ENCODE measurements around the gene UBR4.

UBR4 gene

DNA sequence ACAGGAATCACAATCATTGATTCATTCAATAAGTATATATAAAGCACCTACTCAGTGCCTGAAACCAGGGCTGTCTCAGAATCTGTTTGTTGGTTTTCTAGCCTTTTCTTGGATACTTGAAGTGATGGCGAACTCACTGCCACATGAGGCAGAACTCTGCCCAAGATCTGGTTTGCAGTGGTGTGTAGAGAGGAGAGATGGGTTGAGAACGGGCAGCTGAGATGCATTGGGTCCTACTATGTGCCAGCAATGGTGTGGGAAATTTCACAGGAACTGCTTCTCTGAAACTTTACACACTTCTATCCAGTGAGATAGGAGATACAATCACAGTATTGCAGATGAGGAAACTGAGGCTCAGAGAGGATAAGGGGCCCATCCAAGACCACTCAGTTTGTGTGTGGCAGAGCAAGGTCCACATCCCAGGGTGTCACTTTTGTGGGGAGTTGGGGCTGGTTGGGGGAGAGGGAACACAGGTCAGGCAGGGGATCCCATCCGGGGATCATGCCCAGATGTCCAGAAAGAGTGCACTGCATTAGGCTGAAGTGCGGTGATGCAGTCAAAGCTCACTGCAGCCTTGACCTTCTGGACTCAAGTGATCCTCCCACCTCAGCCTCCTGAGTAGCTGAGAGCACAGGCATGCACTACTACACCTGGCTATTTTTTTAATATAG is 169.9 kb downstream of the UBR4 start:
- H3K4me1 ChIP-seq = no peaks in the 10 kb centered on the region
- H3K79me2 ChIP-seq = no peaks in the 10 kb centered on the region
- TF ChIP-seq, protein P1, sequence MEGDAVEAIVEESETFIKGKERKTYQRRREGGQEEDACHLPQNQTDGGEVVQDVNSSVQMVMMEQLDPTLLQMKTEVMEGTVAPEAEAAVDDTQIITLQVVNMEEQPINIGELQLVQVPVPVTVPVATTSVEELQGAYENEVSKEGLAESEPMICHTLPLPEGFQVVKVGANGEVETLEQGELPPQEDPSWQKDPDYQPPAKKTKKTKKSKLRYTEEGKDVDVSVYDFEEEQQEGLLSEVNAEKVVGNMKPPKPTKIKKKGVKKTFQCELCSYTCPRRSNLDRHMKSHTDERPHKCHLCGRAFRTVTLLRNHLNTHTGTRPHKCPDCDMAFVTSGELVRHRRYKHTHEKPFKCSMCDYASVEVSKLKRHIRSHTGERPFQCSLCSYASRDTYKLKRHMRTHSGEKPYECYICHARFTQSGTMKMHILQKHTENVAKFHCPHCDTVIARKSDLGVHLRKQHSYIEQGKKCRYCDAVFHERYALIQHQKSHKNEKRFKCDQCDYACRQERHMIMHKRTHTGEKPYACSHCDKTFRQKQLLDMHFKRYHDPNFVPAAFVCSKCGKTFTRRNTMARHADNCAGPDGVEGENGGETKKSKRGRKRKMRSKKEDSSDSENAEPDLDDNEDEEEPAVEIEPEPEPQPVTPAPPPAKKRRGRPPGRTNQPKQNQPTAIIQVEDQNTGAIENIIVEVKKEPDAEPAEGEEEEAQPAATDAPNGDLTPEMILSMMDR (IDR thresholded peaks at IDR 0.05) = no peak
- H3K36me3 ChIP-seq (ENCODE audit: control insufficient read depth, insufficient read depth, low read length) = no peaks in the 10 kb centered on the region
- no peak overlapping the region for H3K4me3 ChIP-seq (ENCODE audit: low read depth, low read length)
- H2AFZ ChIP-seq = no peak overlapping the region
- no peaks in the 10 kb centered on the region for H3K27me3 ChIP-seq (ENCODE audit: control insufficient read depth, insufficient read depth, low read length)
- H3K27ac ChIP-seq = no peak overlapping the region
- H3K9me3 ChIP-seq (ENCODE audit: control insufficient read depth, low read length) = no peaks in the 10 kb centered on the region
- no peak overlapping the region for H3K4me2 ChIP-seq (ENCODE audit: low read length)
- no peak overlapping the region for H3K9ac ChIP-seq

GRCh38 chr1:19038732-19039131 is 171.3 kb downstream of the UBR4 start:
- Histone ChIP-seq H3K27ac (no peak overlapping the region), H3K4me1 (no peaks in the 10 kb centered on the region)
- TF ChIP-seq, protein P1 (IDR thresholded peaks at IDR 0.05) = no peak

DNA sequence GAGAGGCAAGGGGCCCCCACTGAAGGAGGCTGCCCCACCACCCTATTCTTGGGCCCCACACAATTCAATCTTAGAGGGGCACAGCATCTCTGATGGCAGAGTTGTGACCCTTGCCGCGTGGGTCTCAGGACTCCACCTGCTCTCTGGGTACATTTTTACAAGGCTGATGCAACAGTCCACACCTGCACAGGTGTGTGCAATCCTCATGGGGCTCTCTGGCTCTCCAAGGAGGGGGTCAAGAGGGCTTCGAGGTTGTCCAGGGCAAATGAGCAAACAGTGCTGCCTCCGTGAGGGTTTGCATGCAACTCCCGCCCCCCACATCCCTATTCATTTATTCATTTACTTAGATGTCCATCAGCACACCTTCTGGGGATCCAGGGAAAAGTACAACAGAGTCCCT is 172.0 kb downstream of the UBR4 start:
- no peak overlapping the region for H3K27ac ChIP-seq
- H3K36me3 ChIP-seq (ENCODE audit: control insufficient read depth, insufficient read depth, low read length) = no peaks in the 10 kb centered on the region
- no peaks in the 10 kb centered on the region for H3K9me3 ChIP-seq (ENCODE audit: control insufficient read depth, low read length)
- no peaks in the 10 kb centered on the region for H3K79me2 ChIP-seq
- no peaks in the 10 kb centered on the region for H3K27me3 ChIP-seq (ENCODE audit: control insufficient read depth, insufficient read depth, low read length)
- TF ChIP-seq, protein P1 (IDR thresholded peaks at IDR 0.05) = no peak
- H3K9ac ChIP-seq = no peak overlapping the region
- H3K4me1 ChIP-seq = no peaks in the 10 kb centered on the region
- no peak overlapping the region for H2AFZ ChIP-seq
- H3K4me2 ChIP-seq (ENCODE audit: low read length) = no peak overlapping the region
- no peak overlapping the region for H3K4me3 ChIP-seq (ENCODE audit: low read depth, low read length)

More at GRCh38 chr1:19038732-19039131, 171.3 kb downstream of the UBR4 start:
- no peak overlapping the region for H3K9ac ChIP-seq
- no peak overlapping the region for H3K4me3 ChIP-seq (ENCODE audit: low read depth, low read length)
- H3K79me2 ChIP-seq = no peaks in the 10 kb centered on the region
- H3K4me2 ChIP-seq (ENCODE audit: low read length) = no peak overlapping the region
- H3K27me3 ChIP-seq (ENCODE audit: control insufficient read depth, insufficient read depth, low read length) = no peaks in the 10 kb centered on the region
- no peaks in the 10 kb centered on the region for H3K36me3 ChIP-seq (ENCODE audit: control insufficient read depth, insufficient read depth, low read length)
- no peaks in the 10 kb centered on the region for H3K9me3 ChIP-seq (ENCODE audit: control insufficient read depth, low read length)
- H2AFZ ChIP-seq = no peak overlapping the region

GRCh38 chr1:19037659-19038058 is 172.4 kb downstream of the UBR4 start:
- H3K36me3 ChIP-seq (ENCODE audit: control insufficient read depth, insufficient read depth, low read length) = no peaks in the 10 kb centered on the region
- no peaks in the 10 kb centered on the region for H3K27me3 ChIP-seq (ENCODE audit: control insufficient read depth, insufficient read depth, low read length)
- H3K4me3 ChIP-seq (ENCODE audit: low read depth, low read length) = no peak overlapping the region
- no peaks in the 10 kb centered on the region for H3K79me2 ChIP-seq
- H3K9ac ChIP-seq = no peak overlapping the region
- H2AFZ ChIP-seq = no peak overlapping the region
- H3K4me1 ChIP-seq = no peaks in the 10 kb centered on the region
- no peaks in the 10 kb centered on the region for H3K9me3 ChIP-seq (ENCODE audit: control insufficient read depth, low read length)
- no peak overlapping the region for H3K4me2 ChIP-seq (ENCODE audit: low read length)
- no peak overlapping the region for H3K27ac ChIP-seq
- TF ChIP-seq, protein P1 (IDR thresholded peaks at IDR 0.05) = no peak
